Activated B cell treated with CpG ODN at 0.5 μM for 24 hours (primary cell): ENCODE measurements around the gene COL5A1. TPM values are rescaled to one million over a fixed set of nuclear protein-coding genes. Genes with fewer than 3 reads are reported as not detected.
"Not testable (repeated sequence)": the region's sequence is repeated elsewhere in the genome, so short reads cannot be mapped to it uniquely, and the experiment has no call there.

Experiments used
- ATAC-seq: fragments of 200-7000 bp; cut with Tn5 transposase; one replicate; pipeline ENCODE4 v1.10.0; 2021; ENCODE audit warnings: low read depth, mild to moderate bottlenecking, moderate library complexity
- CTCF ChIA-PET: fragments of 350-600 bp; sonication (Branson Sonifier 250); formaldehyde crosslinking; loops from one replicate; lab custom pipeline; 2021; ENCODE audit warnings: antibody characterized with exemption; lab: Charles Lee
- POLR2A ChIA-PET: fragments of 350-600 bp; sonication (Branson Sonifier 250); formaldehyde crosslinking; loops from one replicate; lab custom pipeline; 2021; ENCODE audit warnings: antibody characterized with exemption; lab: Charles Lee
- DNase-seq: peaks from one replicate; pipeline ENCODE4 v3.0.0; 2022
- H3K27ac Mint-ChIP-seq: one replicate; pipeline ENCODE4 v1.8.0; 2020; ENCODE audit warnings: mixed read lengths
- H3K27me3 Mint-ChIP-seq: one replicate; pipeline ENCODE4 v1.8.0; 2021; ENCODE audit warnings: mixed read lengths
- H3K36me3 Mint-ChIP-seq: one replicate; pipeline ENCODE4 v1.8.0; 2021; ENCODE audit warnings: low read depth, mixed read lengths
- H3K4me1 Mint-ChIP-seq: one replicate; pipeline ENCODE4 v1.8.0; 2021; ENCODE audit warnings: mixed read lengths
- H3K4me3 Mint-ChIP-seq: one replicate; pipeline ENCODE4 v1.8.0; 2020; ENCODE audit warnings: mild to moderate bottlenecking, mixed read lengths
- H3K9me3 Mint-ChIP-seq: one replicate; pipeline ENCODE4 v1.8.0; 2020; ENCODE audit warnings: mixed read lengths
- intact Hi-C: fragments of 100-400 bp; cut with micrococcal nuclease; formaldehyde crosslinking; loops from one replicate; pipeline ENCODE4 v1.15.1; 2024
- total RNA-seq: library from RNA; stranded (reverse); gene quantifications from 2 replicates; pipeline ENCODE4 v1.2.3, GENCODE V29; 2022
- TF ChIP-seq, protein P1 (sequence below): fragments of 200-600 bp; IDR thresholded peaks from one replicate; pipeline ENCODE4 v1.8.0; 2022; ENCODE audit warnings: antibody characterized with exemption, mild to moderate bottlenecking

The COL5A1 gene
- total RNA-seq, 1 donor from 2014 or later, result 0.02 TPM

DNA sequence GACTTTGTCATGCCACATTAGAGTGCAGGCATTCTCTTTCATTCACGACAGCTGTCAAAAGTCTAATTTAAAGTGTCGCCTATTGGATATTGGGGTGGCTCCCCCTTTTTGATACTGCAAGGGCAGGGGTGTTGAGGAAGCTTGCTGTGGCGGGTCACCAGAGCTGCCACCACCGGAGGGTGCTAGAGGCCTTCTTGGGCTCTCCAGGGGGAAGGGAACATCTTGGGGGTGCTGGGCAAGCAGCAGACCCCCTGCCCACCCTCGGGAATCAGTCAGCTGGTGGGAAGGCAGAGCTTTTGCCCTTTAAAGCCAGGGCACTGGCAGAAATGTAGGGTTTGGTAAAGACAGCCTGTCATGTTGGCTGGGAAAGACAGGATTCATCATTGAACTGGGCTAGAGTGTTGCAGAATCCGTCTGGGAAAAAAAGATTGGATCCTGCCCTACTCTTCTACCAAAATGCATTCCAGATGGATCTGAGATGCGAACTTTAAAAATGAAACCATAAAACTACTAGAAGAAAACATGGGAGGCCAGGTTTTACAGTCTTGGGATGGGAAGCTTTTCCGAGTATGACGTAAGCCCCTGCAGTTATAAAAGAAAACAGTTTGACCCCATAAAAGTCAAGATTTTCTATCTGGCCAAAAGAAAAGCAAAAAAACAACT is 22.3 kb downstream of the COL5A1 start:
- POLR2A ChIA-PET, result no interaction called here
- no peaks in the 10 kb centered on the region for H3K36me3 Mint-ChIP-seq
- ATAC-seq, result no peak
- no peak for DNase-seq
- CTCF ChIA-PET, result no interaction called here
- no peak overlapping the region for H3K4me3 Mint-ChIP-seq
- H3K4me1 Mint-ChIP-seq, result no peaks in the 10 kb centered on the region
- TF ChIP-seq, protein P1, sequence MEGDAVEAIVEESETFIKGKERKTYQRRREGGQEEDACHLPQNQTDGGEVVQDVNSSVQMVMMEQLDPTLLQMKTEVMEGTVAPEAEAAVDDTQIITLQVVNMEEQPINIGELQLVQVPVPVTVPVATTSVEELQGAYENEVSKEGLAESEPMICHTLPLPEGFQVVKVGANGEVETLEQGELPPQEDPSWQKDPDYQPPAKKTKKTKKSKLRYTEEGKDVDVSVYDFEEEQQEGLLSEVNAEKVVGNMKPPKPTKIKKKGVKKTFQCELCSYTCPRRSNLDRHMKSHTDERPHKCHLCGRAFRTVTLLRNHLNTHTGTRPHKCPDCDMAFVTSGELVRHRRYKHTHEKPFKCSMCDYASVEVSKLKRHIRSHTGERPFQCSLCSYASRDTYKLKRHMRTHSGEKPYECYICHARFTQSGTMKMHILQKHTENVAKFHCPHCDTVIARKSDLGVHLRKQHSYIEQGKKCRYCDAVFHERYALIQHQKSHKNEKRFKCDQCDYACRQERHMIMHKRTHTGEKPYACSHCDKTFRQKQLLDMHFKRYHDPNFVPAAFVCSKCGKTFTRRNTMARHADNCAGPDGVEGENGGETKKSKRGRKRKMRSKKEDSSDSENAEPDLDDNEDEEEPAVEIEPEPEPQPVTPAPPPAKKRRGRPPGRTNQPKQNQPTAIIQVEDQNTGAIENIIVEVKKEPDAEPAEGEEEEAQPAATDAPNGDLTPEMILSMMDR, result no peak
- peaks cover 19% of the 10 kb centered on the region for H3K9me3 Mint-ChIP-seq
- H3K27me3 Mint-ChIP-seq, result peaks cover 3% of the 10 kb centered on the region
- intact Hi-C loops, result no loop called here
- no peak overlapping the region for H3K27ac Mint-ChIP-seq

DNA sequence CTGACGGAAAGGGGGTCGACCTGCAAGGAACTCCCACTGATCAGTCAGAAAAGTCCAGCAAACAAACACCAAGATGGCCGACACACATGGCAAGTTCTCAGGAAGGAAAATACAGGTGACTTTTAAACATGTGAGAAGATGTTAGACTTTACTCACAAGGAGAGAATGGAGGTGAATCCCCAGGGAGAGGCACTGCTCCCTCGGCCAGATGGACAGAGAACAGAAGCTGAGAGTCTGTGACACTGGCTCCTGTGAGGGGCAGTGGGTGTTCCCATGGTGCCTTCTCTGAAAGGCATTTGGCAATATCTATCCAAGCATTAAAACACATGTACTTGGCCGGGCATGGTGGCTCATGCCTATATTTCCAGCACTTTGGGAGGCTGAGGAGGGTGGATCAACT is 22.8 kb downstream of the COL5A1 start:
- Mint-ChIP-seq H3K36me3 (no peaks in the 10 kb centered on the region), H3K9me3 (peaks cover 19% of the 10 kb centered on the region)

DNA sequence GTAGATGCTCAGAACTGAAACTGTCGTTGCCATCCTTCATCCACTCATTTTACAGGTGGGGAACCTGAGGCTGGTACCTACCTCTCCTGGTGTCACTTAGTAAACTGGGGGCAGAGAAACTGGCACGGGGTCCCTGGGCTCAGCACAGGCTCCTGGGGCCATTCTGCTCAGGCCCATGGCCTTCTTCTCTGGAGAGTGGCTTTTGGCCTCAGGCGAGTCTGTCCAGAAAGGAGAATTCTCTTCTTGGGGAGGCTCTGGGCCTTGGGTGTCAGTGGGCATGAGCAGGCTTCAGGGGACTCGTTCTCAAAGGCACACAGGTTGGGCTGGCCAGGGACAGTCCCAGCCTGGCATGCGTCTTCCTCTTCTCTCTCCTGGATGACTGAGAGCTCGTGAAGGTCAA is 24.6 kb downstream of the COL5A1 start:
- POLR2A ChIA-PET, result interaction anchor here (0.6 kb wide), 1 partner anchor 1819 kb away, joined by 9 read pairs; no protein-coding TSS in a partner anchor
- TF ChIP-seq, protein P1, result no peak
- Mint-ChIP-seq H3K27ac (no peak overlapping the region), H3K36me3 (no peaks in the 10 kb centered on the region), H3K9me3 (peaks cover 6% of the 10 kb centered on the region), H3K4me1 (no peaks in the 10 kb centered on the region), H3K27me3 (peaks cover 4% of the 10 kb centered on the region), H3K4me3 (no peak overlapping the region)
- CTCF ChIA-PET, result no interaction called here
- intact Hi-C loops, result no loop called here
- ATAC-seq (no peak), DNase-seq (no peak)

More for the DNA sequence above, 22.8 kb downstream of the COL5A1 start:
- Mint-ChIP-seq H3K27me3 (peaks cover 3% of the 10 kb centered on the region), H3K4me1 (no peaks in the 10 kb centered on the region), H3K27ac (no peak overlapping the region), H3K4me3 (no peak overlapping the region)
- POLR2A ChIA-PET, result no interaction called here
- ATAC-seq (no peak), DNase-seq (no peak)
- TF ChIP-seq, protein P1, result no peak
- intact Hi-C loops, result no loop called here
- CTCF ChIA-PET, result no interaction called here

DNA sequence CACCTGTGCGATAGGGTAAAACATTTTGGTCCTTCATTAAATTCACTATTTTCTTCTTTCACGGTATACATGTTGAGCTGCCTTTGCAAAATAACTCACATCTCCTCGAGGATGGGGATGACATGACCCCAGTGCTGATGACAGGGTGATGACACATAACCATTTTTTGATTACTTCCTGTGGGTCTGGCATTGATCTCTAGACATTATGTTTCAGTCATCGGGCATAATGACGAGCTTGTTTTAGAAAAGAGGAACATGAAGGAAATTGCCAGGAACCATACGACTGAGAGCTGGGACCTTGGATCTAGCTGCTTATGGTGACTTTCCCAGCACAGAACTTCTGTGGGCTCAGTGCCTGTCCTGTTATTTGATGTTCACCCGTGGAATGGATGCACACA is 25.2 kb downstream of the COL5A1 start:
- Mint-ChIP-seq H3K4me1 (no peaks in the 10 kb centered on the region), H3K9me3 (peaks cover 1% of the 10 kb centered on the region), H3K27ac (no peak overlapping the region), H3K27me3 (peaks cover 4% of the 10 kb centered on the region), H3K36me3 (no peaks in the 10 kb centered on the region), H3K4me3 (no peak overlapping the region)
- DNase-seq (no peak), ATAC-seq (no peak)
- intact Hi-C loops, result no loop called here
- CTCF ChIA-PET, result no interaction called here
- TF ChIP-seq, protein P1, result no peak
- POLR2A ChIA-PET, result no interaction called here

DNA sequence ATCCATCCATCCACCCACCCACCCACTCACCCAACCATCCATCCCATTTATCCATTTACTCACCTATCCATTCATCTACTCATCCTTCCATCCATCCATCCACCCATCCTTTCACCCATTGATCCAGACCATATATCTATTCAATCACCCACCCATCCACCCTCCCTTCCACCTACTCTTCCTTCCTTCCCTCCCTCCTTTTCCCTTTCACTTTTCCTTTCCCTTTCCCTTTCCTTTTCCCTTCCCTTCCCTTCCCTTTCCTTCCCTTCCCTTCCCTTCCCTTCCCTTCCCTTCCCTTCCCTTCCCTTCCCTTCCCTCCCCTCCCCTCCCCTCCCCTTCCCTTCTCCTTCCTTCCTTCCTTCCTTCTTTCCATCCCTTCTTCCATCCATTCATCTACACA is 27.4 kb downstream of the COL5A1 start:
- H3K4me1 Mint-ChIP-seq, CTCF ChIA-PET, H3K4me3 Mint-ChIP-seq, H3K36me3 Mint-ChIP-seq, H3K27ac Mint-ChIP-seq, POLR2A ChIA-PET, H3K9me3 Mint-ChIP-seq, H3K27me3 Mint-ChIP-seq, DNase-seq, intact Hi-C loops, ATAC-seq: not testable (repeated sequence)
